GM18867 (cell line): Measurements from ENCODE around the gene AKAP9.
"Not testable (repeated sequence)": the region's sequence is repeated elsewhere in the genome, so short reads cannot be mapped to it uniquely, and the experiment has no call there.

Experiments
- ATAC-seq: cut with Tn5 transposase; IDR thresholded peaks from one replicate; pipeline ENCODE4 v1.9.1; 2021; ENCODE audit warnings: mild to moderate bottlenecking, moderate library complexity; ENCODE audit not compliant: unreplicated experiment

The AKAP9 gene

DNA sequence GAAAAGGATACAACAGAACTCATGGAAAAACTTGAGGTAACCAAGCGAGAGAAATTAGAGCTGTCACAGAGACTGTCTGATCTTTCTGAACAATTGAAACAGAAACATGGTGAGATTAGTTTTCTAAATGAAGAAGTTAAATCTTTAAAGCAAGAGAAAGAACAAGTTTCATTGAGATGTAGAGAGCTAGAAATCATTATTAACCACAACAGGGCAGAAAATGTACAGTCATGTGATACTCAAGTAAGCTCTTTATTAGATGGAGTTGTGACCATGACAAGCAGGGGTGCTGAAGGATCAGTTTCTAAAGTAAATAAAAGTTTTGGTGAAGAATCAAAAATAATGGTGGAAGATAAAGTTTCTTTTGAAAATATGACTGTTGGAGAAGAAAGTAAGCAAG, 62.1 kb downstream of the AKAP9 start:
- peak; percentile 83 for ATAC-seq

DNA sequence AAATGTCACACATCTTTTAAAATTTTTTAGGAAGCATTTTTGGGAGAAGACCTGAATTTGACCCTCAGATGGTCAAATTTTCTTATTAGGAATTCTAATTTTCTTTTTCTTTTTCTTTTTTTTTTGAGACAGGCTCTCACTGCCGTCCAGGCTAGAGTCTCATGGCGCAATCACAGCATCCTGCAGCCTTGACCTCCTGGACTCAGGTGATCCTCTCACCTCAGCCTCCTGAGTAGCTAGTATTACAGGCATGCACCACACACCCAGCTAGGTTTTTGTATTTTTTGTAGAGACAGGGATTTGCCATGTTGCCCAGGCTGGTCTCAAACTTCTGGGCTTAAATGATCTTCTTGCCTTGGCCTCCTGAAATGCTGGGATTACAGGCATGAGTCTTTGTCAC, 65.4 kb downstream of the AKAP9 start:
- no peak for ATAC-seq

GRCh38 chr7:92010215-92010614, 69.6 kb downstream of the AKAP9 start:
- ATAC-seq, result no peak

DNA sequence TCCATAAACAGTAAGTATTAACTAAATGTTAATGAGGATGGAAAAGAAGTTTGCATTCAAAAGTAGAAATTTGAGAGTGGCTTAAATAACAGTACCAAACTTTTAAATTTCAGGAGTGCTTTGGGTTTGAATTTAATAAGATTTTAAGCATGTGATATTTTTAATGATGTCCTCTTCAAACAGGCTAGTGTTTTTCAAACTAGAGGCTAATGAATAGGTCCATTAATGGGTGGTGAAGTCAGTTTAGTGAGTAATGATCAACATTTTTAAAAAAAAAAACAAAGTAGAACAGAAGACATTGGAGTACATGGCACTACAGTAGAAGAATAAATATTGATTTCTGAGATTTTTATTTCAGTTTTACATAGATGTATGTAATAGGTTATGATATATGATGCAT, 72.9 kb downstream of the AKAP9 start:
- ATAC-seq, result no peak

- no peak for ATAC-seq
These were observed 80.0 kb downstream of the AKAP9 start for GRCh38 chr7:92020636-92021035.

DNA sequence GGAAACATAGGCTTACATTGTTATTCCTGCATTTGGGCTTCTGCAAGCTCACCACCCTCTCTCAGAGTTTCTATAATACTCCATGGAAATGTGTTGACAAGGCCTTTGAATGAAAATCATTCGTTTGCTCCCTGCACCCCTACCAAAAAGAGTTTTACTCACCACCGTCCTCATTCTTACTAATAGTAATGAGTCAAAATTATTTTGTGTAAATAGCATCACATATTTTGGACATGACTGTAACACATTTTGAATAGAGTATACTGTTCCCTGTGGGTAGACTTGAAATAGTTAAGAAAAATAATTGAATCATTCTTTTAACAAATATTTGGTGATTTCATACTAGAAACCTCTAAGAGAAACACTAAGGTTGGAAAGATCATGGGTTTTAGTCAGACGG, 84.6 kb downstream of the AKAP9 start:
- no peak for ATAC-seq

- ATAC-seq, result not testable (repeated sequence)
These were observed 86.0 kb downstream of the AKAP9 start for GRCh38 chr7:92026635-92027034.

DNA sequence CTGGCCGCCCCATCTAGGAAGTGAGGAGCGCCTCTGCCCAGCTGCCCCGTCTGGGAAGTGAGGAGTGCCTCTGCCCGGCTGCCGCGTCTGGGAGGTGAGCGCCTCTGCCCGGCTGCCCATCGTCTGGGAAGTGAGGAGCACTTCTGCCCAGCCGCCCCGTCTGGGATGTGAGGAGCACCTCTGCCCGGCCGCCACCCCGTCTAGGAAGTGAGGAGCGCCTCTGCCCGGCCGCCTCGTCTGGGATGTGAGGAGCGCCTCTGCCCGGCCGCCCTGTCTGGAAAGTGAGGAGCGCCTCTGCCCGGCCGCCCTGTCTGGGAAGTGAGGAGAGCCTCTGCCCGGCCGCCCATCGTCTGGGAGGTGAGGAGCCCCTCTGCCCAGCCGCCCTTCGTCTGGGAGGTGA, 86.5 kb downstream of the AKAP9 start:
- ATAC-seq, result not testable (repeated sequence)

DNA sequence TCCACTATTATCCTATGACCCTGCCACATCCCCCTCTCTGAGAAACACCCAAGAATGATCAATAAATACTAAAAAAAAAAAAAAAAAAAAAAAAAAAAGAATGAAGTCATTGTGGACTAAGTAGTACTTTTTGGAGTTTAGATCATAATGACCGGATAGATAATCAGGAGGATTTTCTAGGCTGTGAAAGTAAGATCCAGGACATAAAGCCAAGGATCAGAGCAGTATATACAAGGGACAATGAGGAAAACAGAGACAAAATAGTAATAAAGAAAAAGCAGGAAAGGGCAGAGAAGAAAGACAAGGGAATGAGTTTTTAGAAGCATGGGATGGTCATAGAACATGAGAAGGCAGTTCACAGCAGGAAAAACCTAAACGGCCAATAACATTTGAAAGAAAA, 87.6 kb downstream of the AKAP9 start:
- no peak for ATAC-seq

DNA sequence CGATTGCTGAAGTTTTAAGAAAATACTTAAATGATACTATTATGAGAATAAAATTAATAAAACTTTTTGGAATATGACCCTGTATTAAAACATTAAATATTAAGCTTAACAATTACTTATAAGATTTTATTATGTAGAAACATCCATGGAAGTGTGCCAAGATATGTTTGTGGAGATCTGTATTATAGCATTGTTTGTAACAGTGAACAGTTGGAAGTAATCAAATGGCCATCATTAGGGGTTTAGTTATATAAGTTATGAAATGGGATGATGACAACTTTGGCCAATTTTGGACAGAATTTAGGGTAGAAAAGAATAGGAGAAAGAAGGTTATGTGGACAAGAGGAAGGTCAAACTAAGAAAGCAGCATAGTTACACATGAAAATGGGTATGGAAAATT, 88.0 kb downstream of the AKAP9 start:
- no peak for ATAC-seq

- no peak for ATAC-seq
These were observed 93.5 kb downstream of the AKAP9 start for GRCh38 chr7:92034116-92034515.

DNA sequence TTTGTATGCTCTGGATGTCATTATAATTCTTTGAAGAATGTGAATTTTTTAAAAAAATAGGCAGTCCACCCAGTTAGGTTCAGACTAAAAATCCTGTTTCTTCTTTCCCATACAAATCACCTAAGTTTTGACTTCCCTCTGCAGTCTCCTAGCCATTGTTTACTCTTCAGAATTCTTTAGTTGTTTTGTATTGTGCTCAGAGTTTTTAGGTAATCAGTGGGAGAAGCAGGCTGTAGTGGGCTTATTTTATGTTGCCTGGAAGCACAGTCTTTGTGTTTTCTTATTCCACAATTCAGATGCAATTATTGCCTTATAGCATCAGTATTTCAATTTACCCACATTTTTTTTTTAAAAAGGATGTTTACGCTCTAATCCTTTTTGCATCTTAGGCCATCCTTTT, 94.9 kb downstream of the AKAP9 start:
- no peak for ATAC-seq

GRCh38 chr7:92039900-92040299, 99.2 kb downstream of the AKAP9 start:
- no peak for ATAC-seq

GRCh38 chr7:92042056-92042737, 101.5 kb downstream of the AKAP9 start:
- no peak for ATAC-seq

- no peak for ATAC-seq
These were observed 102.4 kb downstream of the AKAP9 start for GRCh38 chr7:92043098-92043497.

DNA sequence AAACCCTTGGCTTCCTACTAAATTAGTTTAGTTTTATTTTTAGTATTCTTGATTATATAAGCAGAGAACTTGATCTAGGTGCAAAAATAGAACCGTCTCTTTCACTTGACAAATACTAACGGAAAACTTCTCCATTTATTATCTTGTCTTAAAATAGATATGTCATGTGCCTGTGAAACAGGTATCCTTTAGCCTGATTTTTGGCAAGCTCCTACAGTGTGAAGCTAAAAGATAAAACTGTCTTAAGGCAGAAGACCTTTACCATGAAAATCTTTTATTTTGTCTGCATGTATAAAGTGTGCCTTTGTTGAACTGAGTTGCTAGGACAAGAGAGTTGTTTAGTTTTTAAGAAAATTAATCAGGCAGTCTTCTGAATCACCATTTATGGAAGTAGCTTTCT, 103.0 kb downstream of the AKAP9 start:
- no peak for ATAC-seq

- ATAC-seq, result no peak
These were observed 103.5 kb downstream of the AKAP9 start for GRCh38 chr7:92044148-92044547.

- ATAC-seq, result no peak
These were observed 104.3 kb downstream of the AKAP9 start for GRCh38 chr7:92044940-92045339.

GRCh38 chr7:92051655-92052054, 111.0 kb downstream of the AKAP9 start:
- no peak for ATAC-seq

GRCh38 chr7:92052159-92052558, 111.5 kb downstream of the AKAP9 start:
- ATAC-seq, result no peak

GRCh38 chr7:92052684-92053083, 112.0 kb downstream of the AKAP9 start:
- ATAC-seq, result no peak

DNA sequence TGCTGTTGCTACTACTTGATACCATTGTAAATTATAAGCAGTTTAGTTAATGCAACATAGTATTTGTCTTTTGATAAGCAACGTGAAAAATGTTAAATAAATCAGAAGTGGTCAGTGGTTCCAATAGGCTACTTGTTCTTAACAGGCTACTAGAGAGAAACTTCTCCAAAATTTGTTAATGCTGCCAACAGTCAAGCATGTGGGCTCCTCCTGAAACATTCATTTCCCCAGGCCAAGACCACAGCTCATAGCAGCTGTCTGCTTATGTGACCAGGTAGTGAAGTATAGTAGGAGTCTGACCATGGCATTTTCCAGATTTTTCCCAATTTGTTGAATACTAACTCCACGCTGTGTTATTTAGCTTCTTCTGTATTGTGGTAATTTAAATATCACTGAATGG, 112.7 kb downstream of the AKAP9 start:
- no peak for ATAC-seq

- ATAC-seq, result no peak
These were observed 115.6 kb downstream of the AKAP9 start for GRCh38 chr7:92056286-92056685.
